Loucy (cell line): ENCODE measurements around the gene C5orf24.

Source experiments
- CTCF ChIP-seq: fragments of 200-600 bp; sonication (generic); conservative IDR thresholded peaks from 2 replicates; pipeline ENCODE4 v1.5.1; 2014; ENCODE audit warnings: mild to moderate bottlenecking, antibody characterized with exemption, low read length
- EZH2phosphoT487 ChIP-seq: fragments of 200-600 bp; IDR thresholded peaks from 2 replicates; pipeline ENCODE4 v1.6.1; 2018; ENCODE audit warnings: antibody characterized with exemption, mild to moderate bottlenecking, moderate library complexity, borderline replicate concordance

GRCh38 chr5:134824681-134825080 lies 21.1 kb upstream of the C5orf24 start:
- TF ChIP-seq EZH2phosphoT487 (no peak), CTCF (no peak)
